ENCODE measurements around the gene KCTD8. TPM values are rescaled to one million over a fixed set of nuclear protein-coding genes. Genes with fewer than 3 reads are reported as not detected.
A peak's percentile ranks its signal among the peaks of the same experiment; 100 is the strongest.

Gene KCTD8
- polyA plus RNA-seq, 2 of the 4 experiments (the other 2 are of a cell fraction): not detected

DNA sequence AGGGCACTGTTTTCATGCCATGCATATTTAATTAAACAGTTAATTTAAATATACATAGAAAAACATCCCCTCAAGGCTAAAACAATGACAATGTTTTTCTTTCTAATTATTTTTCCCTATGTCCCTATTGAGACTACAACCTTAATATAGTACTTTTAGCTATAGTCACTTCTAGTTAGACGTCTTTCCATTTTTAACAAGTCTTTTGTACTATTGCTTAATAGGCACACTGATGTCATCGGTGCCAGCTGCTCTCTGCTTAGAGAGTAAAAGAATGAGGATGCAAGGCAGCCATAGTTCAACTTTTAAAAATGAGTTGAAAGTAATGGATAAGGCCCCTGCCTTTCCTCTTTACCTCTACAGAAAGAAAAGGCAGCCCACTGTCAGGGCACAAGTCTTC is 191.1 kb downstream of the KCTD8 start (continued):
- TF ChIP-seq, protein P1, sequence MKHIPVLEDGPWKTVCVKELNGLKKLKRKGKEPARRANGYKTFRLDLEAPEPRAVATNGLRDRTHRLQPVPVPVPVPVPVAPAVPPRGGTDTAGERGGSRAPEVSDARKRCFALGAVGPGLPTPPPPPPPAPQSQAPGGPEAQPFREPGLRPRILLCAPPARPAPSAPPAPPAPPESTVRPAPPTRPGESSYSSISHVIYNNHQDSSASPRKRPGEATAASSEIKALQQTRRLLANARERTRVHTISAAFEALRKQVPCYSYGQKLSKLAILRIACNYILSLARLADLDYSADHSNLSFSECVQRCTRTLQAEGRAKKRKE (CRISPR knock-in tag; IDR thresholded peaks at IDR 0.05; ENCODE audit: low read depth): no peak
- TF ChIP-seq NPAS2 (CRISPR knock-in tag; IDR thresholded peaks at IDR 0.05; ENCODE audit: borderline replicate concordance) (no peak), SREBF2 (IDR thresholded peaks at IDR 0.05) (no peak), EHF (CRISPR knock-in tag; IDR thresholded peaks at IDR 0.05) (no peak), RARB (CRISPR knock-in tag; IDR thresholded peaks at IDR 0.05) (no peak)
- TF ChIP-seq, protein P2, sequence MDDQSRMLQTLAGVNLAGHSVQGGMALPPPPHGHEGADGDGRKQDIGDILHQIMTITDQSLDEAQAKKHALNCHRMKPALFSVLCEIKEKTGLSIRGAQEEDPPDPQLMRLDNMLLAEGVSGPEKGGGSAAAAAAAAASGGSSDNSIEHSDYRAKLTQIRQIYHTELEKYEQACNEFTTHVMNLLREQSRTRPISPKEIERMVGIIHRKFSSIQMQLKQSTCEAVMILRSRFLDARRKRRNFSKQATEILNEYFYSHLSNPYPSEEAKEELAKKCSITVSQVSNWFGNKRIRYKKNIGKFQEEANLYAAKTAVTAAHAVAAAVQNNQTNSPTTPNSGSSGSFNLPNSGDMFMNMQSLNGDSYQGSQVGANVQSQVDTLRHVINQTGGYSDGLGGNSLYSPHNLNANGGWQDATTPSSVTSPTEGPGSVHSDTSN (IDR thresholded peaks at IDR 0.05): no peak

DNA sequence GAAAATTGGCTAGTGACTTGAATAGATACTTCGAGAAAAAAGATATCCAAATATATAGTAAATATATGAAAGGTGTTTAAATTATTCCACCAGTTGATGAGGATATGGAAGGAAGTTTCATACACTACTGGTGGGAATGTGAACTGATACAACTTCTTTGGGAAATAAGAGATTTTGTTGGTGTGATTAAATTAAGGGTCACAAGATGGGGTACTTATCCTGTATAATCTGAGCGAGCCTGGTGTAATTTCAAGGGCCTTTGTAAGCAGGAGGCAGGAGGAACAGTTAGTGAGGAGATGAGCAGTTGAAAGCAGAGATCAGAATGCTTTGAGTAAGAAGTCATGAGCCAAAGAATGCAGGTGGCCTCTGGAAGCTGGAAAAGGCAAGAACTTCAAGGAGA is 192.2 kb downstream of the KCTD8 start:
- no peak for ATAC-seq
- Histone ChIP-seq H3K4me2 (no peak overlapping the region), H3K9me3 (no peaks in the 10 kb centered on the region), H3K27ac (no peak overlapping the region), H3K4me1 (no peaks in the 10 kb centered on the region), H3K4me3 (no peak overlapping the region)
- ChIA-PET POLR2A (no interaction called here), CTCF (no interaction called here)
- FAIRE-seq: no peak
- TF ChIP-seq, protein P3, sequence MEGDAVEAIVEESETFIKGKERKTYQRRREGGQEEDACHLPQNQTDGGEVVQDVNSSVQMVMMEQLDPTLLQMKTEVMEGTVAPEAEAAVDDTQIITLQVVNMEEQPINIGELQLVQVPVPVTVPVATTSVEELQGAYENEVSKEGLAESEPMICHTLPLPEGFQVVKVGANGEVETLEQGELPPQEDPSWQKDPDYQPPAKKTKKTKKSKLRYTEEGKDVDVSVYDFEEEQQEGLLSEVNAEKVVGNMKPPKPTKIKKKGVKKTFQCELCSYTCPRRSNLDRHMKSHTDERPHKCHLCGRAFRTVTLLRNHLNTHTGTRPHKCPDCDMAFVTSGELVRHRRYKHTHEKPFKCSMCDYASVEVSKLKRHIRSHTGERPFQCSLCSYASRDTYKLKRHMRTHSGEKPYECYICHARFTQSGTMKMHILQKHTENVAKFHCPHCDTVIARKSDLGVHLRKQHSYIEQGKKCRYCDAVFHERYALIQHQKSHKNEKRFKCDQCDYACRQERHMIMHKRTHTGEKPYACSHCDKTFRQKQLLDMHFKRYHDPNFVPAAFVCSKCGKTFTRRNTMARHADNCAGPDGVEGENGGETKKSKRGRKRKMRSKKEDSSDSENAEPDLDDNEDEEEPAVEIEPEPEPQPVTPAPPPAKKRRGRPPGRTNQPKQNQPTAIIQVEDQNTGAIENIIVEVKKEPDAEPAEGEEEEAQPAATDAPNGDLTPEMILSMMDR (IDR thresholded peaks at IDR 0.05): no peak
- TF ChIP-seq EP300 (IDR thresholded peaks at IDR 0.05) (no peak), ZSCAN20 (CRISPR knock-in tag; IDR thresholded peaks at IDR 0.05) (no peak), CHD2 (IDR thresholded peaks at IDR 0.05; ENCODE audit: low read length, partially characterized antibody) (no peak), NR3C1 (IDR thresholded peaks at IDR 0.05) (no peak), POLR2A (IDR thresholded peaks at IDR 0.05; ENCODE audit: low read length) (no peak), FOSL2 (IDR thresholded peaks at IDR 0.05) (no peak), FOSL2 (CRISPR knock-in tag; IDR thresholded peaks at IDR 0.05) (no peak), HOXB5 (CRISPR knock-in tag; IDR thresholded peaks at IDR 0.05) (no peak), RAD21 (conservative IDR thresholded peaks at IDR 0.05 in 1 of 2, IDR thresholded peaks at IDR 0.05 in 1 of 2) (no peak), CBX8 (IDR thresholded peaks at IDR 0.05) (no peak), ESRRA (IDR thresholded peaks at IDR 0.05; ENCODE audit: borderline replicate concordance, low read length) (no peak), FOSB (CRISPR knock-in tag; IDR thresholded peaks at IDR 0.05) (no peak), MAFK (IDR thresholded peaks at IDR 0.05; ENCODE audit: partially characterized antibody) (no peak), NPAS2 (CRISPR knock-in tag; IDR thresholded peaks at IDR 0.05; ENCODE audit: borderline replicate concordance) (no peak), CHD4 (IDR thresholded peaks at IDR 0.05; ENCODE audit: borderline replicate concordance) (no peak)
- DNase-seq (ENCODE audit: low read depth in 1 of 2, low spot score in 1 of 2): peak in 1 of 2 experiments; percentile 0
- 2% methylated on average over 2 of the region's 2 CpGs for WGBS (ENCODE audit: missing lambda C conversion rate)

DNA sequence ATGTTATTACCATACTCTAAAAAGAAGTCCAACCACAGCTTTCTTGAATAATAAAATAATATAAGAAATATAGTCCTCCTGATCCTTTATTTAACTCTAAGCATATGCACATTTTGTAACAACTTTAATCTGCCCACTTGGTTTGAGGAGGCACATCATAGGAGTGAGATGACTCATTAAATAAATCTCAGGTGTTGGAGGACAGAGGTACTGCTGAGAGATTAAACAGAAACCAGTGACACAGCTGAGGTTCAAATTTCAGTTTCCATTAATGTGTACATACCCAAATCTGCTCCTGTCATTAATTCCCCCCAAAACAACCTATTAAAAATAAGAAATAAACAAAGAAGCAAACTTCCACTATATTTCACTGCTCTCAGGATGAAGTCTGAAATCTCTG is 211.0 kb downstream of the KCTD8 start:
- H3K9me3 ChIP-seq: no peaks in the 10 kb centered on the region
- H3K4me2 ChIP-seq: no peak overlapping the region
- H3K4me1 ChIP-seq: no peaks in the 10 kb centered on the region
- POLR2A ChIA-PET: no interaction called here
- no peak for DNase-seq (ENCODE audit: low read depth in 1 of 2, low spot score in 1 of 2)
- H3K4me3 ChIP-seq: no peak overlapping the region
- no peak overlapping the region for H3K27ac ChIP-seq
- TF ChIP-seq EHMT2 (IDR thresholded peaks at IDR 0.05; ENCODE audit: low read depth) (no peak), SMC3 (IDR thresholded peaks at IDR 0.05) (no peak), RAD21 (conservative IDR thresholded peaks at IDR 0.05 in 1 of 2, IDR thresholded peaks at IDR 0.05 in 1 of 2) (no peak), CHD2 (IDR thresholded peaks at IDR 0.05; ENCODE audit: low read length, partially characterized antibody) (no peak), TP53 (CRISPR knock-in tag; IDR thresholded peaks at IDR 0.05) (no peak), POLR2AphosphoS2 (conservative IDR thresholded peaks at IDR 0.05; ENCODE audit: low read length) (no peak)
- TF ChIP-seq, protein P4, sequence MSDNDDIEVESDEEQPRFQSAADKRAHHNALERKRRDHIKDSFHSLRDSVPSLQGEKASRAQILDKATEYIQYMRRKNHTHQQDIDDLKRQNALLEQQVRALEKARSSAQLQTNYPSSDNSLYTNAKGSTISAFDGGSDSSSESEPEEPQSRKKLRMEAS (IDR thresholded peaks at IDR 0.05): no peak
- CTCF ChIA-PET: no interaction called here
- no peak for FAIRE-seq
- no peak for ATAC-seq
